SU-DHL-6 (cell line): ENCODE measurements around the gene ARSK.

Source experiments
- CTCF ChIP-seq: fragments of 200-600 bp; sonication (generic); IDR thresholded peaks from one replicate; pipeline ENCODE4 v1.5.1; 2017; ENCODE audit warnings: antibody characterized with exemption, mild to moderate bottlenecking, low read length, moderate library complexity; ENCODE audit not compliant: insufficient read depth, poor library complexity, severe bottlenecking
- EZH2phosphoT487 ChIP-seq: fragments of 200-600 bp; sonication (generic), shearing (Covaris generic); conservative IDR thresholded peaks from 2 replicates; pipeline ENCODE4 v1.6.1; 2018; ENCODE audit warnings: mild to moderate bottlenecking, antibody characterized with exemption, low read length, moderate library complexity, mixed read lengths

GRCh38 chr5:95627971-95628810, 73.3 kb downstream of the ARSK start:
- no peak for TF ChIP-seq EZH2phosphoT487
- no peak for TF ChIP-seq CTCF
